B cell (primary cell): ENCODE measurements around the gene ZRANB3.

Experiments used
- CTCF ChIP-seq: fragments of 200-600 bp; IDR thresholded peaks from one replicate; pipeline ENCODE4 v1.8.0; 2022; ENCODE audit warnings: antibody characterized with exemption, mild to moderate bottlenecking
- EZH2 ChIP-seq: IDR thresholded peaks from 2 replicates; pipeline ENCODE4 v1.6.1; 2012; ENCODE audit warnings: borderline replicate concordance, low read depth, mild to moderate bottlenecking, moderate library complexity, low read length; ENCODE audit not compliant: insufficient read depth, poor library complexity, severe bottlenecking

GRCh38 chr2:135125940-135126339 lies 405.1 kb downstream of the ZRANB3 start:
- no peak for TF ChIP-seq CTCF
- no peak for TF ChIP-seq EZH2
